ENCODE data around the gene OR13C4. TPM values are rescaled to one million over a fixed set of nuclear protein-coding genes. Genes with fewer than 3 reads are reported as not detected.

The OR13C4 gene
- not detected for polyA plus RNA-seq (2013, experiment 1 of 4)
- not detected for polyA plus RNA-seq (2013, experiment 2 of 4)
- not detected for polyA plus RNA-seq (2013, experiment 3 of 4)
- not detected for polyA plus RNA-seq (2013, experiment 4 of 4)

GRCh38 chr9:104527109-104527508, at the start of gene OR13C4:
Gene OR13C4 (minus strand): TSS chr9:104527209. CDS start chr9:104527209, 0 bp downstream.
- H3K36me3 ChIP-seq (ENCODE audit: control insufficient read depth, insufficient read depth, low read length), result no peaks in the 10 kb centered on the region
- H3K4me3 ChIP-seq (ENCODE audit: insufficient read depth, low read depth, low read length), result no peak within 1 kb of the TSS
- H3K4me1 ChIP-seq (ENCODE audit: control insufficient read depth, insufficient read depth, low read length), result no peaks in the 10 kb centered on the region
- no peaks in the 10 kb centered on the region for H3K9me3 ChIP-seq (ENCODE audit: control insufficient read depth, low read length)
- H3K27ac ChIP-seq (ENCODE audit: insufficient read depth, low read depth, low read length, poor library complexity, severe bottlenecking), result no peak within 1 kb of the TSS
- H3K27me3 ChIP-seq (ENCODE audit: control insufficient read depth, insufficient read depth, low read length, poor library complexity, severe bottlenecking), result no peaks in the 10 kb centered on the region

DNA sequence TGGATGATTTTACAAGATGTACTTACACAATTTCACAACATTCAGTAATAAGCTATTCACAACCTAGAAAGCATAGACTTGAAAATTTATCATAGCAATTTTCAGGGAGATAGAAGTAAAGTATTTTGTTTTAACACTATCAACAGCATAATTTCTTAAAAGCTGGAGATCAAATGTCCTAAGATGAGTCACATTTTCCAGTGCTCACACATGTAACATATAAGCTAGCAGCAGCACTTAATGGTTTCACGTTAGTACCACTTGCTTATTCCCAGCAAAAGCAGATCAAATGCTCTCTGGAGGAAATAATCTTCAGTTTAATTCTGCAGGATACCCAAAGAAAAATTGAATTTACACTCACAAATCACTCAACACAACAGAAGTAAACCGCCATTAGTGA, 48.4 kb upstream of the OR13C4 start:
- Histone ChIP-seq H3K27me3 (ENCODE audit: control insufficient read depth, insufficient read depth, low read length, poor library complexity, severe bottlenecking) (no peaks in the 10 kb centered on the region), H3K9me3 (ENCODE audit: control insufficient read depth, low read length) (no peaks in the 10 kb centered on the region), H3K36me3 (ENCODE audit: control insufficient read depth, insufficient read depth, low read length) (no peaks in the 10 kb centered on the region), H3K27ac (ENCODE audit: insufficient read depth, low read depth, low read length, poor library complexity, severe bottlenecking) (no peak overlapping the region), H3K4me3 (ENCODE audit: insufficient read depth, low read depth, low read length) (no peak overlapping the region), H3K4me1 (ENCODE audit: control insufficient read depth, insufficient read depth, low read length) (no peaks in the 10 kb centered on the region)
- WGBS, 2 experiments, result 87 to 97% methylated on average over 2 of the region's 2 CpGs

- no peaks in the 10 kb centered on the region for H3K36me3 ChIP-seq (ENCODE audit: control insufficient read depth, insufficient read depth, low read length)
- no peaks in the 10 kb centered on the region for H3K4me1 ChIP-seq (ENCODE audit: control insufficient read depth, insufficient read depth, low read length)
- WGBS, 2 experiments, result 67% methylated on average over 1 of the region's 1 CpG; no CpG with 5 or more reads in 1 of the 2 experiments
- no peak overlapping the region for H3K27ac ChIP-seq (ENCODE audit: insufficient read depth, low read depth, low read length, poor library complexity, severe bottlenecking)
- no peaks in the 10 kb centered on the region for H3K27me3 ChIP-seq (ENCODE audit: control insufficient read depth, insufficient read depth, low read length, poor library complexity, severe bottlenecking)
- H3K9me3 ChIP-seq (ENCODE audit: control insufficient read depth, low read length), result no peaks in the 10 kb centered on the region
- H3K4me3 ChIP-seq (ENCODE audit: insufficient read depth, low read depth, low read length), result no peak overlapping the region
Observed at GRCh38 chr9:104572612-104573011, 45.6 kb upstream of the OR13C4 start.

DNA sequence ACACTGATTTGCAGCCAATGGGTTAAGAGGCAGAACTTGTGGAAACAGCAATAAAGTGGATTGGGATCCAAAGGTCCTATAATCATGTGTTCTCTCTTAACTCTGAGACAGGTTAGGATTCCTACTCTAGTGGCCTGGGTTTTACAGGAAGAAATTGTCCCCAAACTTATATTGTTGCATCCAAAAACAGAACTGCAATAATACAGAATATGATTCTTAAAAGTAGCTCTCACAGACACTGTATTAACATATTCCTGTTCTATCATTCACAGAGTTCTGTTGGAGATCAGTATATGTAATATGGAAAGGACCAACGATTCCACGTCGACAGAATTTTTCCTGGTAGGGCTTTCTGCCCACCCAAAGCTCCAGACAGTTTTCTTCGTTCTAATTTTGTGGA, 41.9 kb upstream of the OR13C4 start, which contains the start of gene OR13C8:
OR13C8 (plus strand) TSS at position 301 of the 400 bp plus-strand sequence; CDS start at position 301, 0 bp downstream.
- Histone ChIP-seq H3K4me1 (ENCODE audit: control insufficient read depth, insufficient read depth, low read length) (no peaks in the 10 kb centered on the region), H3K4me3 (ENCODE audit: insufficient read depth, low read depth, low read length) (no peak within 1 kb of the TSS), H3K27me3 (ENCODE audit: control insufficient read depth, insufficient read depth, low read length, poor library complexity, severe bottlenecking) (no peaks in the 10 kb centered on the region), H3K9me3 (ENCODE audit: control insufficient read depth, low read length) (no peaks in the 10 kb centered on the region), H3K36me3 (ENCODE audit: control insufficient read depth, insufficient read depth, low read length) (no peaks in the 10 kb centered on the region), H3K27ac (ENCODE audit: insufficient read depth, low read depth, low read length, poor library complexity, severe bottlenecking) (no peak within 1 kb of the TSS)
- 91 to 95% methylated on average over 4 of the region's 4 CpGs for WGBS, 2 experiments

DNA sequence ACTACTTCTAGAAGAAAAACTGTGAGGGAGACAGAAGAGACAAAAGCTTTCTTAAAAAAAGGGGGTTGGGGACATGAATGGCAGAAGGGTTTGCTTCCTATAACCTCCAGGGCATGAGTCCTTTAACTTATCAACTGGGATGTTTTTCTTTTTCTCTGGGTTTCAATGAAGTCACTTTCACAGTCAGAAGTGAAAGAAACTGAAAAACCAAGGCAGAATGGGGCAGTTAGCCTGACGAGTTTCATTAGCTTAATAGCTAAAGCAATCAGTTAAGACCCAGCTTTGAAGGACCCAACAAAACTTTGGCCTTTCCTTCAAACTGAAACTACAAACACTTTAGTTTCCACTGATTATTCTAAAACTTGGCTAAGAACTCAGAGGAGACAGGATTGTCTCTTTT, 37.3 kb upstream of the OR13C4 start:
- H3K4me3 ChIP-seq (ENCODE audit: insufficient read depth, low read depth, low read length), result no peak overlapping the region
- H3K9me3 ChIP-seq (ENCODE audit: control insufficient read depth, low read length), result no peaks in the 10 kb centered on the region
- H3K27me3 ChIP-seq (ENCODE audit: control insufficient read depth, insufficient read depth, low read length, poor library complexity, severe bottlenecking), result no peaks in the 10 kb centered on the region
- no peak overlapping the region for H3K27ac ChIP-seq (ENCODE audit: insufficient read depth, low read depth, low read length, poor library complexity, severe bottlenecking)
- no peaks in the 10 kb centered on the region for H3K4me1 ChIP-seq (ENCODE audit: control insufficient read depth, insufficient read depth, low read length)
- H3K36me3 ChIP-seq (ENCODE audit: control insufficient read depth, insufficient read depth, low read length), result no peaks in the 10 kb centered on the region
- 42 to 60% methylated on average over 1 of the region's 1 CpG for WGBS, 2 experiments

GRCh38 chr9:104556830-104557634, 30.0 kb upstream of the OR13C4 start:
- Histone ChIP-seq H3K4me3 (ENCODE audit: insufficient read depth, low read depth, low read length) (no peak overlapping the region), H3K36me3 (ENCODE audit: control insufficient read depth, insufficient read depth, low read length) (no peaks in the 10 kb centered on the region)
- 88 to 92% methylated on average over 8 of the region's 8 CpGs for WGBS, 2 experiments

GRCh38 chr9:104555521-104555920, 28.5 kb upstream of the OR13C4 start:
- H3K9me3 ChIP-seq (ENCODE audit: control insufficient read depth, low read length), result no peaks in the 10 kb centered on the region
- WGBS, 2 experiments, result no CpG with 5 or more reads among the region's 1 CpG

More at GRCh38 chr9:104556830-104557634, 30.0 kb upstream of the OR13C4 start:
- no peaks in the 10 kb centered on the region for H3K27me3 ChIP-seq (ENCODE audit: control insufficient read depth, insufficient read depth, low read length, poor library complexity, severe bottlenecking)
- H3K27ac ChIP-seq (ENCODE audit: insufficient read depth, low read depth, low read length, poor library complexity, severe bottlenecking), result no peak overlapping the region
- H3K4me1 ChIP-seq (ENCODE audit: control insufficient read depth, insufficient read depth, low read length), result peaks cover 5% of the 10 kb centered on the region
- no peaks in the 10 kb centered on the region for H3K9me3 ChIP-seq (ENCODE audit: control insufficient read depth, low read length)

GRCh38 chr9:104553261-104553660, 26.3 kb upstream of the OR13C4 start:
- Histone ChIP-seq H3K27me3 (ENCODE audit: control insufficient read depth, insufficient read depth, low read length, poor library complexity, severe bottlenecking) (no peaks in the 10 kb centered on the region), H3K4me3 (ENCODE audit: insufficient read depth, low read depth, low read length) (no peak overlapping the region), H3K4me1 (ENCODE audit: control insufficient read depth, insufficient read depth, low read length) (peaks cover 5% of the 10 kb centered on the region), H3K9me3 (ENCODE audit: control insufficient read depth, low read length) (no peaks in the 10 kb centered on the region), H3K36me3 (ENCODE audit: control insufficient read depth, insufficient read depth, low read length) (no peaks in the 10 kb centered on the region), H3K27ac (ENCODE audit: insufficient read depth, low read depth, low read length, poor library complexity, severe bottlenecking) (no peak overlapping the region)
- WGBS, 2 experiments, result 60 to 91% methylated on average over 1 of the region's 1 CpG

More at GRCh38 chr9:104555521-104555920, 28.5 kb upstream of the OR13C4 start:
- H3K36me3 ChIP-seq (ENCODE audit: control insufficient read depth, insufficient read depth, low read length), result no peaks in the 10 kb centered on the region
- H3K27ac ChIP-seq (ENCODE audit: insufficient read depth, low read depth, low read length, poor library complexity, severe bottlenecking), result no peak overlapping the region
- H3K4me1 ChIP-seq (ENCODE audit: control insufficient read depth, insufficient read depth, low read length), result peaks cover 5% of the 10 kb centered on the region
- H3K4me3 ChIP-seq (ENCODE audit: insufficient read depth, low read depth, low read length), result no peak overlapping the region
- no peaks in the 10 kb centered on the region for H3K27me3 ChIP-seq (ENCODE audit: control insufficient read depth, insufficient read depth, low read length, poor library complexity, severe bottlenecking)

DNA sequence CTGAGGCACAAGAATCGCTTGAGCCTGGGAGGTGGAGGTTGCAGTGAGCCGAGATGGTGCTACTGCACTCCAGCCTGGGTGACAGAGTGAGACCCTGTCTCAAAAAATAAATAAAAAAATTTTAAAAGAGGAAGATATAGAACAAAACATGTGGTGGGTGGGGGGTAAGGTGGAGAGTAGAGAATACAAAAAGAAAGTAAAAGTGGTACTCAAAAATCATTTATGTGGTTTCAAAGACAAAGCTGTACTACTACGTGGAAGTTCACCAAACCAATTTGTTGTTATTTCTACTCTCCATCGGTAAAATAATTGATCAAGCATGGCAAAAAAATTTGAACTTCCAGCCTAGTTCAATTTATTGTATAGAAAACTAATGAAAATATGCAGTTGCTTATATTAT, 17.6 kb upstream of the OR13C4 start:
- H3K4me3 ChIP-seq (ENCODE audit: insufficient read depth, low read depth, low read length), result no peak overlapping the region
- no peak overlapping the region for H3K27ac ChIP-seq (ENCODE audit: insufficient read depth, low read depth, low read length, poor library complexity, severe bottlenecking)
- no peaks in the 10 kb centered on the region for H3K9me3 ChIP-seq (ENCODE audit: control insufficient read depth, low read length)
- WGBS, 2 experiments, result 92 to 97% methylated on average over 4 of the region's 4 CpGs
- no peaks in the 10 kb centered on the region for H3K4me1 ChIP-seq (ENCODE audit: control insufficient read depth, insufficient read depth, low read length)
- no peaks in the 10 kb centered on the region for H3K27me3 ChIP-seq (ENCODE audit: control insufficient read depth, insufficient read depth, low read length, poor library complexity, severe bottlenecking)
- H3K36me3 ChIP-seq (ENCODE audit: control insufficient read depth, insufficient read depth, low read length), result no peaks in the 10 kb centered on the region

GRCh38 chr9:104539275-104539674, 12.3 kb upstream of the OR13C4 start:
- no peaks in the 10 kb centered on the region for H3K36me3 ChIP-seq (ENCODE audit: control insufficient read depth, insufficient read depth, low read length)
- H3K27ac ChIP-seq (ENCODE audit: insufficient read depth, low read depth, low read length, poor library complexity, severe bottlenecking), result no peak overlapping the region
- 74 to 82% methylated on average over 1 of the region's 1 CpG for WGBS, 2 experiments
- H3K4me1 ChIP-seq (ENCODE audit: control insufficient read depth, insufficient read depth, low read length), result no peaks in the 10 kb centered on the region
- H3K27me3 ChIP-seq (ENCODE audit: control insufficient read depth, insufficient read depth, low read length, poor library complexity, severe bottlenecking), result no peaks in the 10 kb centered on the region
- H3K4me3 ChIP-seq (ENCODE audit: insufficient read depth, low read depth, low read length), result no peak overlapping the region
- H3K9me3 ChIP-seq (ENCODE audit: control insufficient read depth, low read length), result no peaks in the 10 kb centered on the region
